ENCODE results near the gene ANKRD45. TPM values are rescaled to one million over a fixed set of nuclear protein-coding genes. Genes with fewer than 3 reads are reported as not detected.
"Not testable (repeated sequence)": the region's sequence is repeated elsewhere in the genome, so short reads cannot be mapped to it uniquely, and the experiment has no call there.

Gene ANKRD45
- total and polyA plus RNA-seq, 2 of the 13 experiments (the other 11 are each of a cell fraction or from before 2014, with no cell fraction given), result not detected

DNA sequence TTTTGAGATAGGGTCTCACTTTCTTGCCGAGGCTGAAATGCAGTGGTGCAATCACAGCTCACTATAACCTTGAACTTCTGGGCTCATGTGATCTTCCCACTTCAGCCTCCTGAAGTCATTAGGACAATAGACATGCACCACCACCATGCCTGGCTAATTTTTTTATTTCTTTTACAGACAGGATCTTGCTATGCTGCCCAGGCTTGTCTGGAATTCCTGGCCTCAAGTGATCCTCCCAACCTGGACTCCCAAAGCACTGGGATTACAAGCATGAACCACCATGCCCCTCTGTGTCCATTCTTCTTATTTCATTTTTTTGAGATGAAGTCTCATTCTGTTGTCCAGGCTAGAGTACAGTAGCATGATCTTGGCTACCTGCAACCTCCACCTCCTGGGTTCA is 33.1 kb upstream of the ANKRD45 start:
- intact Hi-C loops (cut with micrococcal nuclease; ENCODE audit: unreplicated experiment), result no loop called here
- no peak overlapping the region for H3K4me3 ChIP-seq (replicated peaks in 1 of 3; ENCODE audit: insufficient read depth in 1 of 3, low read depth in 2 of 3, low read length in 3 of 3)
- 0% methylated on average over 1 of the region's 1 CpG for WGBS (ENCODE audit: low lambda C conversion rate)
- no TSS peak for BruUV-seq (replicated peaks)
- in situ Hi-C loops (cut with HindIII; ENCODE audit: extremely low pct_ligation_motif_present, low pct_unique_long_range_greater_than_20kb), result no loop called here
- H3K9ac ChIP-seq (ENCODE audit: insufficient read depth, low read depth, low read length), result no peak overlapping the region
- H4K20me1 ChIP-seq (ENCODE audit: insufficient read depth, low read length), result no peaks in the 10 kb centered on the region
- FAIRE-seq (no peak), DNase-seq (ENCODE audit: low spot score) (no peak), ATAC-seq (no peak)
- no peak overlapping the region for H3K27ac ChIP-seq (ENCODE audit: extremely low read length, insufficient read depth, low read length)
- no peak overlapping the region for H3K4me2 ChIP-seq (ENCODE audit: low read depth, low read length)
- no peaks in the 10 kb centered on the region for H3K36me3 ChIP-seq (replicated peaks in 1 of 2; ENCODE audit: control insufficient read depth in 1 of 2, insufficient read depth in 2 of 2, low read length in 2 of 2)
- ChIA-PET POLR2A (no interaction called here), CTCF (ENCODE audit: low intra/inter-chr PET ratio, low total read pairs) (no interaction called here)
- TF ChIP-seq, protein P1, sequence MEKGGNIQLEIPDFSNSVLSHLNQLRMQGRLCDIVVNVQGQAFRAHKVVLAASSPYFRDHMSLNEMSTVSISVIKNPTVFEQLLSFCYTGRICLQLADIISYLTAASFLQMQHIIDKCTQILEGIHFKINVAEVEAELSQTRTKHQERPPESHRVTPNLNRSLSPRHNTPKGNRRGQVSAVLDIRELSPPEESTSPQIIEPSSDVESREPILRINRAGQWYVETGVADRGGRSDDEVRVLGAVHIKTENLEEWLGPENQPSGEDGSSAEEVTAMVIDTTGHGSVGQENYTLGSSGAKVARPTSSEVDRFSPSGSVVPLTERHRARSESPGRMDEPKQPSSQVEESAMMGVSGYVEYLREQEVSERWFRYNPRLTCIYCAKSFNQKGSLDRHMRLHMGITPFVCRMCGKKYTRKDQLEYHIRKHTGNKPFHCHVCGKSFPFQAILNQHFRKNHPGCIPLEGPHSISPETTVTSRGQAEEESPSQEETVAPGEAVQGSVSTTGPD (CRISPR knock-in tag; IDR thresholded peaks at IDR 0.05), result no peak
- H3K79me2 ChIP-seq (ENCODE audit: insufficient read depth, low read length), result no peaks in the 10 kb centered on the region
- H2AFZ ChIP-seq (ENCODE audit: low read length), result no peak overlapping the region
- no peaks in the 10 kb centered on the region for H3K27me3 ChIP-seq (ENCODE audit: control insufficient read depth in 1 of 2, insufficient read depth in 2 of 2, low read length in 2 of 2)
- H3K9me3 ChIP-seq (ENCODE audit: low read length), result no peaks in the 10 kb centered on the region
- H3K4me1 ChIP-seq (ENCODE audit: insufficient read depth, low read length), result no peaks in the 10 kb centered on the region

DNA sequence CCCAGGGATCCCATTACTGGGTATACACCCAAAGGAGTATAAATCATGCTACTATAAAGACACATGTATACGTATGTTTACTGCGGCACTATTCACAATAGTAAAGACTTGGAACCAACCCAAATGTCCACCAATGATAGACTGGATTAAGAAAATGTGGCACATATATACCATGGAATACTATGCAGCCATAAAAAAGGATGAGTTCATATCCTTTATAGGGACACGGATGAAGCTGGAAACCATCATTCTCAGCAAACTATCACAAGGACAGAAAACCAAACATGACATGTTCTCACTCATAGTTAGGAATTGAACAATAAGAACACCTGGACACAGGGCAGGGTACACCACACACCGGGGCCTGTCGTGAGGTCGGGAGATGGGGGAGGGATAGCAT is 31.6 kb upstream of the ANKRD45 start:
- H2AFZ ChIP-seq (ENCODE audit: low read length); H3K4me1 ChIP-seq (ENCODE audit: insufficient read depth, low read length); FAIRE-seq; POLR2A ChIA-PET; H3K9me3 ChIP-seq (ENCODE audit: low read length); intact Hi-C loops (cut with micrococcal nuclease; ENCODE audit: unreplicated experiment); CTCF ChIA-PET (ENCODE audit: low intra/inter-chr PET ratio, low total read pairs); H3K27me3 ChIP-seq (ENCODE audit: control insufficient read depth in 1 of 2, insufficient read depth in 2 of 2, low read length in 2 of 2); H4K20me1 ChIP-seq (ENCODE audit: insufficient read depth, low read length); H3K79me2 ChIP-seq (ENCODE audit: insufficient read depth, low read length); ATAC-seq; H3K4me3 ChIP-seq (replicated peaks in 1 of 3; ENCODE audit: insufficient read depth in 1 of 3, low read depth in 2 of 3, low read length in 3 of 3); H3K4me2 ChIP-seq (ENCODE audit: low read depth, low read length); DNase-seq (ENCODE audit: low spot score); H3K36me3 ChIP-seq (replicated peaks in 1 of 2; ENCODE audit: control insufficient read depth in 1 of 2, insufficient read depth in 2 of 2, low read length in 2 of 2); H3K9ac ChIP-seq (ENCODE audit: insufficient read depth, low read depth, low read length); BruUV-seq (replicated peaks); H3K27ac ChIP-seq (ENCODE audit: extremely low read length, insufficient read depth, low read length); in situ Hi-C loops (cut with HindIII; ENCODE audit: extremely low pct_ligation_motif_present, low pct_unique_long_range_greater_than_20kb): not testable (repeated sequence)
- 55% methylated on average over 6 of the region's 6 CpGs for WGBS (ENCODE audit: low lambda C conversion rate)
